ENCODE data around the gene CLCN4.

Gene CLCN4

DNA sequence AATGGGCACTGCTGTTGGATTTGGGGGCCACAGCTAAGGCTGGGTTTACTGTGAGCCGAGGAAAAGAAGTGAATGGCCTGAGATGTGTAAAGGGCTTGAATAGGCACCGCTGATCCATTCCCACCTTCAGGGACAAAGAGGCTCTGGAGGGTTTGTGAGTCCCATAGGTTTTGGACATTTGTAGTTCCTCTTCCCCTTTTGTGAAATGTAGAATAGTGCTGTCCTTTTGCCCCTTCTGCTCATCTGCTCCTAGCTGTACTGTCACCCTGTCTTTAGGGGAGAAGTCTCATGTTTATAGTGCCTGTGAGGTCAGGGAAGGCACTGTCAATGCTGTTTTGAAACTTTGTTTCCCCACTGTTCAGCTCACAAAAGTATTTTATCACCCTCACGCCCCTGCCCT, 26.4 kb upstream of the CLCN4 start:
- no peak for DNase-seq

DNA sequence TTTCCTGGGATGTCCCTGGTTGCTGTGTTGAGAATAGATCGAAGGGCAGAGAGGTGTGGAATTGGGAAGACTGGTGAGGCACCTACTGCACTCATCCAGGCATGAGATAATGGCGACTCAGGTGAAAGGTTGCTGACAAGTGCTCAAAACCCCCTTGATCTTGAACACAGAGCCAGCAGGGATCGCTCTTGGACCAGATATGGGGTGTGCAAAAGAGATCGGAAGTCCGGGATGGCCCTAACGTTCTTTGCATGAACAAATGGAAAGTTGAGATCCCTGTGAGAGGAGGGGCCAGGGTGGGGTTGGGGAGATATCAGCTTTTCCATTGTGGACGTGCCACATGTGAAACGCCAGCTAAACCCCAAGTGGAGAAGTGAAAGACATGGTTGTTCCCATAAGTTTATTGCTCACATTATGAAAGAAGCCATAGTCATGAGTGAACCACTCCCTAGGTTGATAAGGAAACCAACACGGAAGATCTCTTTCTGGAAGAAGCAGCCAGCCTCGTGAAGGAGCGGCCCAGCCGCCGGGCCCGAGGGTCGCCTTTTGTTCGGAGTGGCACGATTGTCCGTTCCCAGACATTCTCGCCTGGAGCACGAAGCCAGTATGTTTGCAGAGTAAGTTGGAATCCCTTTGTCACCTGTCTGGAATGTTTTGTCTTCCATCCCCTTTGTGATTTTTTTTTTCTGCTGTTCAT, 22.6 kb upstream of the CLCN4 start:
- DNase-seq: no peak

DNA sequence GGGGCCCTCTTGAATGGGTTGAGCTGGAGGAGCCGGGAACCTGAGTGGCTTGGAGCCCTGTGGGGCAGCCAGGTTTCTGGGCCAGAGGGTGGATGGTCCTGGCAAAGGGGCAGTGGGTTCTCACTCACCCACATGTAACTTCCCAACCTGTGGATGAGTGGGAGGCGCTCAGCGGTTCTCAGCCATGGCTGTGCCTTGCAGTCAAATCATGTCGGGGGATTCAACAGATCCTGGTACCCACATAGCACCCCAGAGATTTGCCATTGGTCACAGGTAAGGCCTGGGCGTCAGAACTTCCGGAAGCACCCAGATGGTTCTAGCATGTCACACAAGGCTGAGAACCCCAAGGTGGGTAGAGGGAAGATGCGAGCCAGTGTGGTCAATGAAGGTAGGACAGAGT, 21.9 kb upstream of the CLCN4 start:
- DNase-seq: no peak

DNA sequence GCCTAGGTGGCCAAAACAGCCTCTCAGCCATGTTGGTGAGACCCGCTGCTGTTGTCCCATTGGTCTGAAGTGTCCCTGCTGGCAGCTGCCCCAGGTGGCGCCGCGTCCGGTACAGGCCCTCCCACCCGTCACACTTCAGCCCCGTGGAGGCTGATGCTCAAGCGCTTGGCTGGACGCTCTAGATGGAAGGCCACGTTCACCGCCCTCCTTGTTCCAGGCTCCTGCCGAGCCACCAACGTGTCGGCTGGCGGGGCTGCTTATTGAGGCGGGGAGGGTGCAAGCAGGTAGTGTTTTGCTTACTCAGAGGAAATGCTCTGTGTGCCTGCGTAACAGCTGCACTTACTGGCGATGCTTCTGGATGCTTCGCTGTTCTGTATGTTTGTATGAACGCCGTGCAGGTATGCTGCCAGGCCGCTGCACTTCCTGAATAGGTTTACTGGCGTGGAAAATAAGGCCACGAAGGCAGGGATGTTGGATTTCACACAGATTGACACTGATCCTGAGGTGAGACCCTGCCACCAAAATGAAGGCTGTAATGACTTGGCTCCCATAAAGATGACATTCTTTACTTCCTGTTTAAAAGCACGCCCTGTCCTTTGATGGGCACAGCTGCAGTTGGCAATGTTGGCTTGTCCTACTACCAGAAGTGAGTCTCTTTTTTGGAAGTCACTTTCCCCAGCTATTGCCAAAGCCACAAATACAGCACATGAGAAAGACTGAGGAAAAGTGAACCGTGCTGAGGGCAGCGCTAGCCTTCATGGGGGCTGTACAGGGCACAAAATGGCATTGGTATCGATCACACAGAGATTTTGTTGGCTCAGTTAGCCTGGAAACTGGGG, 21.0 kb upstream of the CLCN4 start:
- DNase-seq: no peak

DNA sequence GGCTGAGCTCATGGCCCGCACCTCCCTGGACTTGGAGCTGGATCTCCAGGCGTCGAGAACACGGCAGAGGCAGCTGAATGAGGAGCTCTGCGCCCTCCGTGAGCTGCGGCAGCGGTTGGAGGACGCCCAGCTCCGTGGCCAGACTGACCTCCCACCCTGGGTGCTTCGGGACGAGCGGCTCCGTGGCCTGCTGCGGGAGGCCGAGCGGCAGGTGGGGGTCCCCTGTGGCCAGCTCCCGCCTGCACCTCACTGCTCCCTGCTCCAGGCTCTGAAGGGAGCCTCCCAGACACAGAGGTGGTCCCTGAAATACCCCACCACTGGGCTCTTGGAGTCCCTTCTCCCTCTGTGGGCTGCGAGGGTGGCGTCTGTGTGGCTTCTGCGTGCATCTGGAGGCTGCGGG, 18.0 kb upstream of the CLCN4 start:
- no peak for DNase-seq

DNA sequence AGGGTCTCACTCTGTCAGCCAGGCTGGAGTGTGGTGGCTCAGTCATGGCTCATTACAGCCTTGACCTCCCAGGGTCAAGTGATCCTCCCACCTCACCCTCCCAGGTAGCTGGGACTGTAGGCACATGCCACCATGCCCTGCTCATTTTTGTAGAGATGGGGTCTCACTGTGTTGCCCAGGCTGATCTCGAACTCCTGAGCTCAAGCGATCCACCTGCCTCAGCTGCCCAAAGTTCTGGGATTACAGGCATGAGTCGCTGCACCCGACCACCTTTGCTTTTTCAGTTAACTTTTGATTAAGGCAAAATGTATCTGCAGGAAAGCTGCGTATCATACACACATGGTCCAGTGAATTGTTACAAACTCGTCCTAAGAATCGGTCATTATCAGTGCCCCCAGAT, 16.5 kb upstream of the CLCN4 start:
- DNase-seq: no peak

DNA sequence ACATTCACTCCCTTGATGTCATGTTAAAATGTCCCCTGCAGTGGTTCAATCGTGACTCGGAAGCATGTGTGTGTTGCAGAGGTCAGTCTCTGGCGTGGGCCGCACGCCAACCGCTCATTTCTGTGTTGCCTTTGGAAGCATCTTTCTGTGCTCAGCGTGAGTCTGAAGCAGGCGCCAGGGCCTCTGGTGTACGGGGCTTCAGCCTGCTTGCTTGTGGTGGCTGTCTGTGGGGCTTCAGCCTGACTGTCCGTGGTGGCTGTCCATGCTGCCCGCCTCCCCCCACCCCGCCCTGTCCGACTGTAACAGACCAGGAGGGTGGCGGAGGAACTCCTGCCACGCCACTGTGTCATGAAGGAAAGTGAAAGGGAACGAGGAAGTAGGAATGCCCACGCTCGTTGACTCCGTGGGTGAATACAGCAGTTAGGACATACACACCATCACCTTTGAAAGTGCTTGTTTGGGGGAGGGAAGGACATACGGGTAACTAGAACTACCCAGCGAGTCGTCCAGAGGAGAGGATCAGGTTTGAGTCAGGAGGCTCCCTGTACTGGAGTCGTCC, 14.7 kb upstream of the CLCN4 start:
- no peak for DNase-seq

DNA sequence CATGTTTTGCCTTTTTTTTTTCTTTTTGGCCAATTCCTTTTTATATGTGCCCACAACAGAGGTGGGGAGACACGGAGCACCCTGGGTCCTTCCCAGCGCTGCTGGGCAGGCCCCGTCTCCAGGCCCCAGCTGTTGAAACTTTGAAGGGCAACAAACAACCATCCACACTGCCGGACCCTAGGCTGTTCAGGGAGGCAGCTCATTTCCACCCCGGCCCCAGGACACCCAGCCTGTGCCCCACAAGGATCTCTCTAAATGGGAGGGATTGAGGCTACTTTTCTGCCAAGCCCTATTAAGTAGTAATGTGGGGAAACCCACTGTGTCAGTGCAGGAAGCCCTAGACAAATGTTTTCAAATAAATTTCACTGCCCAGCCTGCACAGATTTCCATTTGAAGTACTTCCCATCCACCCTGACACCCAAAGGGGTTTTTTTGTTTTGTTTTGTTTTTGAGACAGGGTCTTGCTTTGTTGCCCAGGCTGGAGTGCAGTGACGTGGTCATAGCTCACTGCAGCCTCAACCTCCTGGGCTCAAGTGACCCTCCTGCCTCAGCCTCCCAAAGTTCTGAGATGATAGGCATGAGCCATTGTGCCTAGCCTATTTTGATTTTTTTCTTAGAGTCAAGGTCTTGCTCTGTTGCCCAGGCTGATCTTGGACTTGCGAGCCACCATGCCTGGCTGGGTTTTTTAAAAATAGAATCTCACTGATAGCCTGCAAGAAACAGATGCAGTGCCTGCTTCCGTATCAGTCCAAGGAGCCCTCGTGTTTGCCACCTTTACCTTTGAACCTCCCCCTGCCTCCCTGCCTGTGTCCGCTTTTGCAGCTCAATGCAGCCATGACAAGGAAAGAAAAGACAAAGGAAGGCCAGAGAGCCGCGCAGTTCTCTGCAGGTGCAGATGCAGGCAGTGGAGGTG, 13.4 kb upstream of the CLCN4 start:
- DNase-seq: no peak

DNA sequence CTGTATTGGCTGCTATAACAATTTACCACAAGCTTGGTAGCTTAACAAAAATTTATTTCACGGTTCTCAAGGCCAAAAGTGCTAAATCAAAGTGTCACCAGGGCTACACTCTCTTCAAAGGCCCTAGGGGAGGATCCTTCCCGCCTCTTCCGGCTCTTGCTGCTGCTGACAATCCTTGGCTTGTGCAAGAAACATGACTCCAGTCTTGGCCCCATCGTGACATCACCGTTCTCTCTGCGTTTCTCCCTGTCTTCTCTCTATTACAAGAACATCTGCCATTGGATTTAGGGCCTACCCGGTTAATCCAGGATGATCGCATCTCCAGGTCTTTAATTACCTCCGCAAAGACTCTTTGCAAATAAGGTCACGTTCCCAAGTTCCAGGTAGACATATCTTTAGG, 10.4 kb upstream of the CLCN4 start:
- DNase-seq: no peak

DNA sequence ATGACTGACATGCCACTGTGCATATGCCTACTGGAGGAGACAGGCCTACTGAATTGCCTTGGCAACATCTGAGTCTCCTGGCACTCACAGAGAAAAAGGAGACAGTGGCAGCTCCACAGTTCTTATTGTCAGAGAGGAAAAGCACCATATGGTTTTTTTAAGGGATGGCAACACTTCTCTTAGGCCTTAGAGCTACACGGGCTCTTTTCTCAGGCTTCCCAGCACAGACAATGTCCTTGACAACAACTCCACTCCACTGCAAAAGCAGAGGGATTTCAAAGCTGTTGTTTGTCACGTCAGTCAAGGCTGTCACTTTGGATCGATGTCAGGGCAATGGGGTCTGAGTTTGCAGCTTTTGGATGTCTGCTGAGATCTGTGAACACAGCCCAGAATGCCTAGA, 4.7 kb upstream of the CLCN4 start:
- DNase-seq: no peak

DNA sequence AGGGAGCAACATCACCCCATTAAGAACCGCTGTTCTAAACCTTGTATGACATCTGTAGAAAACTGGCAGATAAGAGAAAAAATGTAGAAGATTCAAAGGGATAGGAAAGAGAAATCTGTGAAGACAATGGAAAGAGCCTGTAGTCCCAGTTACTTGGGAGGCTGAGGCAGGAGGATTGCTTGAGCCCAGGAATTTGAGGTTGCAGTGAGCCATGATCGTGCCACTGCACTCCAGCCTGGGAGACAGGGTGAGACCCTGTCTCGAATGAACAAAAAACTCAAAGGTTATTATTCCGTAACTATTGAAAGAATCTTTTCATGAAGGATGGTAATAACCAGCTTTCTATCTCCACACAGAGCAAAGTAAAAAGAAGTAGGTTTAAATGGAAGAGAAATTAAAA, 1.6 kb upstream of the CLCN4 start:
- DNase-seq: no peak

DNA sequence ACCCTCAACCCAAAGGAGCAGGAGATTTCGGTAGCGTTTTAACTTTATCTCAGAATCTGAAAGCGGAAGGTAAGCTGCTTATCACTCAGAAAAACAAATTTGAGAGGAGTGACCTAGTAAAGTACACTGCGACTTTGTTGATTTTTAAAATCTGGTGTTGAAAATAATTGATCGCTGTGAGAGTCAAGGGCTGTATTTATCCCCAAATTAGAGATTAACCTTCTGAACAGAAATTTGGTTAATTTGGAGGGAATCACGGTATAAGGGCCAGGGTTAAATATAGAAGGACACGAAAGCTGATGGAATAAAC, 212 bp downstream of the CLCN4 start:
- DNase-seq: no peak

DNA sequence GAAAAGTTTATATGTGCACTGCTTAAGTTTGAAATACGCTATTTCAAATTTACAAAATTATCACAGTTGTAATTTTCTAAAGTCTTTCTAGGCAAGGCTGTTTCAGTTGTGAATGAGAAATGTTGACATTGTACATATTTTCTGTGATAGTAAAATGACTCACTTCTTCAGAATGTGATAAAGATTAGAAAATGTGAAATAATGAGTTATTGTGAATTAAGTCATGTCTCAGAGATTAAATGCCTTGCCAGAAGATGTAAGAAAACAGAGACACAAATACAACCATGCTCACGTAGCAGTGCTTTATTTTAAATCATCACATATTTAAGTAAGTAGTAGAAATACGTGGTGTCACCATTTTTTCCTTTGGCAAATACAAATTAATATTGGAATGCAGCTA, 768 bp downstream of the CLCN4 start:
- DNase-seq: no peak

DNA sequence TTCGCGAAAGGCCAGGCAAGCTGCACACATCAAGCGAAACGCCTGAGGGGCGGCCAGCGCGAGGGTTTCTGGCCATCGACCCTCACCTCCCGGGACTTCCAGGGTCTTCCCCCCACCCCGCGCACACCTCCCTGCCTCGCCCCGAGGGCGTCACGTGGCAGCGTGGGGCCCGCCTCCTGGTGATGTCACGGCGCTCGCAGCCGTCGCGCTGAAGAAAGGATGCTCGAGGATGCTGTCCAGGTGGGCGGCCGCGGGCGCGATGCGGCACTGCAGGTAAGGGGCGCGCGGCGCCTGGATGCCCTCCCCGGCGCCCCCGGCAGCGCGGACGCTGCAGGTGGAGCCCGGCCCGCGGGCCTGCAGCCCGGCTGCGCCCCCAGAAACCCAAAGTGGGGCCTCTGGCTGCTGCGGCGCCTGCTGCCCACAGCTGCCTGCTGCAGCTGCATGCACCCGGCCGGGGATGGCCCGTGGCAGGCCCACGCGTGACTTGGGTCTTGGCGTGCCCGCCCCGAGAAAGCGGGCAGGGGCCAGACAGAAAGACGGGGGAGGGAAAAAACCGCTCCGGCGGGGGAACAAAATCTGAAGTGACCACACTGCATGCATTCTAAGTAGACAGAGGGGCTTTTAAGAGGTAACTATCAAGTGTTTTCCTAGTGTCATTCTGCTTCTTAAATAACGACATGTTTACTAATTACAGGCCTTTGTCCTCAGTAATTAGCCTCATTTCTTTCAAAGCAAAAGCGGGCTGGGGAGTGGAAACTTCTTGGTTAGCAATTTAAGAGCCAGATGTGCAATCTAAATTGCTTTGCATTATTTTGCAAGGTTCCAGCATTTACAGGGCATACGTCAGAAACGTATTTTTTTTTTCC, 1.7 kb downstream of the CLCN4 start:
- DNase-seq: peak; percentile 47

DNA sequence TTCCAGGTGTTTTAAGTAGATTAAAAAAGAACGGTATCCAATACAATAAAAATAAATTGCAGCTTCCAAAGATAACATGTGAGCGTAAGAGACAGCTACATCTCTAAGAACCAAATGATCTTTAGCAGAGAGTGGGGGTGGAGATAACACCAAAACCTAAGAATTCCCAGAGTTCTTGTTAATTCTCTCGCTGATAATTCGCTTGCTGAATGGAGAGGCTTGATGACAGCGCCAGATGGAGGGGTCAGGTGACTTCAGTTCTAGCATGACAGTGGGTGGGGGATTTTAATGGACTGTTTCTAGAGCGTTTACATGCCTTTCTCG, 2.3 kb downstream of the CLCN4 start:
- peak; percentile 20 for DNase-seq

DNA sequence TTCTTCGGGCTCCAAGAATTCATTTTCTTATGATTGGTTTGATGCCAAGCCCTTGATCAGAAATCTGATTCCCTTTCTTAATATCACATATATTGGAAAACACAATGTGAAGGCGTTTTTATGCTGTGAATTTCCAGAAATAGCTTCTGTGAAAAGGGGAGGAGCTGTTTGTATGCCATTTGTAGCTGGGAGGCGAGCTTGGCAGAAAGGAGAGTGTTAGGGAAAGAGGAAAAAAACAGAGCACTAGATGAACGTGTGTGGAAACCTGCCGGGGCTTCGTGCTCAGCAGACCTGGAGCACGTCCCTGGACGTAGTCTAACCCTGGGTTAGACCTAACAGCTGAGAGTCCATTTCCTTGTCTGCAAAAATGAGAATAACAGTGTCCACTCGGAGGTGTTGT, 3.4 kb downstream of the CLCN4 start:
- peak; percentile 13 for DNase-seq

DNA sequence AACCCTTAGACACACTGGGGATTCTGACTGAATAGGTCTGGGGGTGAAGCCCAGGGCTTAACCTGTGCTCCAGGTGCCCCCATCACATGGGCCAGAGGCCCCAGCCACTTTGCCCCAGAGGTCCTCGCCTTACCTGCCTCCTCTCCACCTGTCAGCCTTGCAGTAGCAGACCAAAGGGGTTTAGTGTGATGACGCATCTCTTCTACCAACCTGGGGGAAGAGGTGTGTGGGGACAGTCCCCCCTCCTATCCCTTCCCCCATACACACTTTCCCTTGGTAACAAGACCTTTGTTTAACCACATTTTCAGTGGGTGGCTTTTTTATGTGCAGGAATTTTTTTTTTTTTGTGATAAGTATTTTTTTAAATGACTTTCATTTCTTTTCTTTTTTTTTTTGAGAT, 6.3 kb downstream of the CLCN4 start:
- no peak for DNase-seq

DNA sequence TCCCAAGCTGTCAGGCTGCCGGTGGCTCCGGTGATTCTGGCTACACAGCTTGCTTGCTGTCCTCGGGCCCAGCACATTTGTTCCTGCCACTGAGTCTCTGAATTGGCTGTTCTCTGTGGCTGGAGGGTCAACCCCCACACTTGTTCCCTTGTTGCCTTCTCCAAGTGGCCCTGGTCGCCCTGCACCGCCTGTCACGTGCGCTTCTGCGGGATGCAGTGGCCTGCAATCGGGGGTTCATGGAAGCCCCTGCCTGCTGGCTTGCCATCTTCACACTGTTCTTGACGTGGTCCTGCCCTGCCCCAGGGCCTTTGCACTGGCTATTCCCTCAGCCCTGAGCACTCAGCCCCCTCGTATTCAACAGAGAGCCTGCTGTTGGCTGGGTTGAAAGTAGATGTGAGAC, 8.1 kb downstream of the CLCN4 start:
- no peak for DNase-seq

DNA sequence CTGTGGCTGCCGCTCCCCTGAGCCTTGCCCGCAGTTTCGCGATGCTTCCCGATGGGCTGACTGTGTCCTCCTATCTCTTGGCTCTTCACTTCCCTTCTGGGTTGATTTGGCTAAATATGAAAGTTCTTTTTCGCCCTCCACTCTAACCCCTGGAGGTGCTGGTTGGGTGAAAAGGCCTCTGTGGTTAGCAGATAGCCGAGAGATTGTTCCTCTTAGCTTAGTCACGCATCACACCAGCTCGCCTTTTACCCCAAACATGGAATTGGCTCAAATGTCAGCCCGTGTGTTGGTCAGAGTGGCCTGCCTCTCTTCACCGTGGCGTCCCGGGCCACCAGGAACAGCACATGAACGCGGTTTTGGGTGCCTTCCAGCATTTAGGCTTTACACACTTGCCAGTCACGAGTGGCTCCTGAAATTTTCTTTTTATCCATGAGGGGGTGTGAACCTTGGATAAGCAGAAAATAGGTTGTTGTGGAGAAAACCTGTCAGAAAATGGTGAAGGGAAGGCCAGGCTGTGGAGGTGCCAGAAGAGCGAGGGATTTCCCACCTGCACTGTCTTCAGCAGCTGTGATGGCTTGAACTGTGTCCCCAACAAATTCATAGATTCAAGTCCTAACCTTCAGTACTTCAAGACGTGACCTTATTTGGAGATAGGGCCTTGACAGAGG, 8.9 kb downstream of the CLCN4 start:
- no peak for DNase-seq

DNA sequence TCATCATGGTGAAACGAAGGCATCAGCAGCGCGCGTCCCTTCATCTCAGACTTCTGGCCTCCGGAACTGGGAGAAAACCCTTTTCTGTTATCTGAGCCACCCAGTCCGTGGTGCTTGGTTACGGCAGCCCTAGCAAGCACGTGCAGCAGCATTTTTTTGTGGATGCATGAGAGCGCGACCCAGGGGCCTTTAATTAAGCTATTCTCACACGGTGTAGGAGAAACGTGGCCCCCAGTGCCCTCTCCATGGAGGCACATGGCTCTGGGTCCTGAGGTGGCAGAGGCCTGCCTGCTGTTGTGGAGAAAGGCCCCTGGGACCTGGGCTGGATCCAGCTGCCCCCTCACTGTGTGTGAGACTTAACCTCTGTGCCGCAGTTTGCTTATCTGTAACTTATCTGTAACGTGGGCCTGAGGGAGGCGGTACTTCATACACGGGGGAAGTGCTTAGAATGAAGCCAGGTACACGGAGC, 9.5 kb downstream of the CLCN4 start:
- no peak for DNase-seq

DNA sequence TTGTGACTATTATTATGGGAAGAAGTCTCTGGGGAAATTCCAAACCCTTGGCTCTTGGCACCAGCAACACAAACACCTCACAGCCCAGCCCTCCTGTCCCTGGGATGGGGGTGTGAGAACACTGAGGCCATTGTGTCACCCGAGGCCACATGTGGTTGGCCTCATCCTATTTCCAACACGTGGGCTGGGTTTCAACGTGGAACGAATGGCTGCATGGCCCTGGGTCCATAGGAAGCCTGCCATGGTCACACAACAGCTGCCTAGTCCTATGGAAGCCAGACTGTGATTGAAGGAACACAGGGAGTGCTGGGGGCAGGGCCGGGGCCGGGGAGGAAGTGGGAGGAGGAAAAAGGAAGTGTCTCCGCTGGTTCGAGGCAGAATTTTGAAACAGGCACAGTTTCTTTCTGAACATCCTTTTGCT, 10.0 kb downstream of the CLCN4 start:
- DNase-seq: peak; percentile 28

DNA sequence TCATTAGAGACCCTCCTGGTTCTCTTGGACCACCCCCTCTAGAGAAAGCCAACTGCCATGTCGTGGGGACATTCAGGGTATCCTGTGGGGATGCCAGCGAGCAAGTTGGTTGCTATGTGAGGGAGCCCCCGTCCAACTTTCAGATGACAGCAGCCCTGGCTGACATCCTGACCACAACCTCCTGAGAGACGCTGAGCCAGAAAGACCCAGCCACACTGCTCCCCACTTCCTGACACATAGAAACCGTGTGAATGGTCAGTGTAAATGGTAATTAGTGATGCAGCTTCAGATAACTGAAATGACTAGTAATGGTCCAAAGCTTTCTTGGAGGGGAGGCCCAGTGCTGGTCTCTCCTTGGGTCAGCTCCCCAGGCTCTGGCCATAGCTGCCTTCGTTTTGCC, 10.8 kb downstream of the CLCN4 start:
- no peak for DNase-seq
